ENCODE results near the gene FYN.
A peak's percentile ranks its signal among the peaks of the same experiment; 100 is the strongest.
"Not testable (repeated sequence)": the region's sequence is repeated elsewhere in the genome, so short reads cannot be mapped to it uniquely, and the experiment has no call there.

The FYN gene

GRCh38 chr6:111894272-111894671, 21.0 kb upstream of the FYN start:
- DNase-seq (ENCODE audit: insufficient read length, low spot score) (no peak), FAIRE-seq (peak; percentile 66)
- TF ChIP-seq POLR2A (IDR thresholded peaks at IDR 0.05; ENCODE audit: low read depth, low read length): no peak

DNA sequence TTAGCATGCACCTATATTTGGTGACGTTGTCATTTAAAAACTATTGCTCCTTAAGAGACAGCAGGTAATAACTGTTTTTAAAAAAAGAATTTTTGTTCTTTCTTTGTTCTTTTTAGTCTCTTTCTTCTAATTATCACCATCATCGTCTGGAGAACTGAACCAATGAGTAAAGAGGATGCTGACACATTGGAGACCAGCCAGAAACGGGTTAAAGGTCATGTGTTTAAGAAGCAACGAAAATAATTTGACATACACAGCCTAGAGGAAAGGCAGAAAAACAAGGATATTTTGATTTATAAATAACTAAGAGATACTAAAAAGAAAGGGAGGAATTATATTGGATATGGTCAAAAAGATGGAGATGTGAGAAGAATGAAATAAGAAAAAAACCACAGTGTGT, 19.2 kb upstream of the FYN start:
- DNase-seq (ENCODE audit: insufficient read length, low spot score) (no peak), FAIRE-seq (no peak)
- no peak for TF ChIP-seq POLR2A (IDR thresholded peaks at IDR 0.05; ENCODE audit: low read depth, low read length)

- FAIRE-seq (no peak), DNase-seq (ENCODE audit: insufficient read length, low spot score) (no peak)
- no peak for TF ChIP-seq POLR2A (IDR thresholded peaks at IDR 0.05; ENCODE audit: low read depth, low read length)
Measured at GRCh38 chr6:111890988-111891387, 17.7 kb upstream of the FYN start.

- TF ChIP-seq POLR2A (IDR thresholded peaks at IDR 0.05; ENCODE audit: low read depth, low read length): no peak
- no peak for DNase-seq (ENCODE audit: insufficient read length, low spot score)
Measured at GRCh38 chr6:111888928-111889695, 15.9 kb upstream of the FYN start.

DNA sequence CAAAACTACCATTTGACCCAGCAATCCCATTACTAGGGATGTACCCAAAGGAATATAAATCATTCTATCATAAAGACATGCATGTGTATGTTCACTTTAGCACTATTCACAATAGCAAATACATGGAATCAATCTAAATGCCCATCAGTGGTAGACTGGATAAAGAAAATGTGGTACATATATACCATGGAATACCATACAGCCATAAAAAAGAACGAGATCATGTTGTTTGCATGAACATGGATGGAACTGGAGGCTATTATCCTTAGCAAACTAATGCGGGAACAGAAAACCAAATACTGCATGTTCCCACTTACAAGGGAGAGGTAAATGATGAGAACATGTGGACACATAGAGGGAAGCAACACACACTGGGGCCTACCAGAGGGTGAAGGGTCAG, 13.5 kb upstream of the FYN start:
- FAIRE-seq; DNase-seq (ENCODE audit: insufficient read length, low spot score): not testable (repeated sequence)

More at GRCh38 chr6:111888928-111889695, 15.9 kb upstream of the FYN start:
- no peak for FAIRE-seq

GRCh38 chr6:111885373-111886027, 12.2 kb upstream of the FYN start:
- TF ChIP-seq POLR2A (IDR thresholded peaks at IDR 0.05; ENCODE audit: low read depth, low read length): no peak
- FAIRE-seq: no peak
- DNase-seq (ENCODE audit: insufficient read length, low spot score): no peak

- no peak for TF ChIP-seq POLR2A (IDR thresholded peaks at IDR 0.05; ENCODE audit: low read depth, low read length)
- DNase-seq (ENCODE audit: insufficient read length, low spot score): no peak
- FAIRE-seq: no peak
Measured at GRCh38 chr6:111884068-111884467, 10.8 kb upstream of the FYN start.

- FAIRE-seq: no peak
Measured at GRCh38 chr6:111880181-111880888, 7.1 kb upstream of the FYN start.

DNA sequence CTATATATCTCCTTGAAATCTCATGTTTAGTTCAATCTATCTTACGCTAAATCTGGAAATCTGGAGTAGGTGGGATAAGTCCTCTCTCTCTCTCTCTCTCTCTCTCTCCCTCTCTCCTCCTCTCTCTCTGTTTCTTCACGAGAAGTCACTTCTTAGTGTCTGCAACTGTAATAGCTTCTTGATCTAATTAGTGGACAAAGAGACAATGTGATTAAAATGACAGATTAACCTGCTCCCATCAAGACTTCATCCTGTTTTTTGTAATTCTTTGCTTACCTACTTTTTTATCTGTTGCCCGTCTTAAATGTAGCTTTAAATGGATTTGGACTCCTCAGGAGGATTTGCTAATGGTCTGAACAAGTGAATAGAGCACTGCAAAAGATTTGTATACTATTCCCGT, 2.5 kb upstream of the FYN start:
- no peak for TF ChIP-seq POLR2A (IDR thresholded peaks at IDR 0.05; ENCODE audit: low read depth, low read length)
- DNase-seq (ENCODE audit: insufficient read length, low spot score): no peak
- no peak for FAIRE-seq

More at GRCh38 chr6:111880181-111880888, 7.1 kb upstream of the FYN start:
- TF ChIP-seq POLR2A (IDR thresholded peaks at IDR 0.05; ENCODE audit: low read depth, low read length): no peak
- DNase-seq (ENCODE audit: insufficient read length, low spot score): no peak

DNA sequence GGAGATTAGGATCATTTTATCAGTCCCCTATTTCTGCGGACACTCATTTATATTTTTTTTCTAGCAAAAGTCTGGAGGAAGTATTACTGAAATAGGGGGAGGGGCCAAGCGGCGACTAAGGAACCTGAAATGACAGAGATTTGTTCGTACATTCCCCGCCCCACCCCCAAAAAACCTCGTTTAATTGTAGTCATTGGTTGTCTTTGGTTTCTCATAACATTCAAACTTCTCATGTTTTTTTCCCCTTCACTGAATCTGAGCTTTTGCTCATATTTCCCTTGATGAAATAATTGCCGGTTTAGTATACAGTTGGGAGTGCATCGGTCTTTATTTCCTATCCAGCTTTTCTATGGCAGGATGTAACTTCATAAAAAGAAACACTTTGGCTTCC, 768 bp upstream of the FYN start:
- no peak for TF ChIP-seq POLR2A (IDR thresholded peaks at IDR 0.05; ENCODE audit: low read depth, low read length)
- DNase-seq (ENCODE audit: insufficient read length, low spot score) (no peak), FAIRE-seq (no peak)

DNA sequence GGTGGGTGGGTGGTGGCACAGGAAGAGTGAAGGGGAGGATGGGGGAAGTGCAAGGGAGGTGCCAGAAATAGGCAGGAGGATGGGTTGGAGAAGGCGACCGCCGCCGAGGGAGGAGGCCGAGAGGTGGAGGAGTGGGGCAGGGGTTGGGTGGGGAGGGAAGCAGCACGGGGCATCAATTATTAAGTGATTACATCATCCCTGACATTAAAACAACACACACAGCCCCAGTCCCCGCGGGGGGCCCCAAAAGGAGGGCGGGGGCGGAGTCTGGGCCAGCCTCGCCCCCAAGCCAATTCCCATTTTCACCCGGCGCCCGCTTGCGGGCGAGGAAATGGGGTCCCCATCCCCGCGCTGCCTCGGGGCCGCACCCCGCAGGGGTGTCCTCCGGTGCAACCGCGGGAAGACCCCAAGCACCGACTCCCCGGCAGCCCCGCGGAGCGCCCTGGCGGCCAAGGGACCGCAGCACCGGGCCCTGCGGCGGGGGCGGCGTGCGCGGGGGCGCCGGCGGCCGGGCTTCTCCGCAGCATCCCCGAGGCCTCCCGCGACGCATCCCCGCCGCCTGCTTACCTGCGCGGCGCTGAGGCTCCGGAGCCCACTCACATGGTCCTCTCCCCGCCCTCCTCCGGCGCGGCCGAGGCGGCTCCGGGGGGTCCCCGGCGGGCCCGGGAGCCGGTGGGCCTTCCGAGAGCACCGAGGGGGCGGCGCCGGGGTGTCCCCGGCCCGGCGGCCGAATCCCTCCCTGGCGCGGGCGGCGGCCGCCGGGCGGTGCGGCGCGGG, 663 bp downstream of the FYN start:
- no peak for FAIRE-seq
- no peak for TF ChIP-seq POLR2A (IDR thresholded peaks at IDR 0.05; ENCODE audit: low read depth, low read length)
- peak; percentile 25 for DNase-seq (ENCODE audit: insufficient read length, low spot score)

- peak; percentile 15 for DNase-seq (ENCODE audit: insufficient read length, low spot score)
- no peak for TF ChIP-seq POLR2A (IDR thresholded peaks at IDR 0.05; ENCODE audit: low read depth, low read length)
- FAIRE-seq: no peak
Measured at GRCh38 chr6:111871725-111872400, 1.4 kb downstream of the FYN start.

GRCh38 chr6:111871207-111871606, 2.0 kb downstream of the FYN start:
- DNase-seq (ENCODE audit: insufficient read length, low spot score) (no peak), FAIRE-seq (no peak)
- TF ChIP-seq POLR2A (IDR thresholded peaks at IDR 0.05; ENCODE audit: low read depth, low read length): no peak
